MM.1S (cell line): ENCODE measurements around the gene STEAP2.

Source experiments
- DNase-seq: peaks from one replicate; pipeline ENCODE4 v3.0.0-alpha.2; 2015
- H2AFZ ChIP-seq: fragments of 300-600 bp; sonication (generic); 2 replicates; pipeline ENCODE4 v1.6.0; 2016; ENCODE audit warnings: antibody characterized with exemption, low read length
- H3F3A ChIP-seq: fragments of 300-600 bp; sonication (generic); 2 replicates; pipeline ENCODE4 v1.6.1; 2016; ENCODE audit warnings: mild to moderate bottlenecking, antibody characterized with exemption, low read length, moderate library complexity, mixed read lengths; ENCODE audit not compliant: insufficient read depth
- H3K27ac ChIP-seq: fragments of 300-600 bp; sonication (generic); 2 replicates; pipeline ENCODE4 v1.5.1; 2016; ENCODE audit warnings: mild to moderate bottlenecking, low read length
- H3K27me3 ChIP-seq: fragments of 300-600 bp; sonication (generic); replicated peaks from 2 replicates; pipeline ENCODE4 v1.6.0; 2016; ENCODE audit warnings: low read length; ENCODE audit not compliant: insufficient read depth
- H3K36me3 ChIP-seq: fragments of 300-600 bp; sonication (generic); replicated peaks from 2 replicates; pipeline ENCODE4 v1.6.1; 2016; ENCODE audit warnings: mild to moderate bottlenecking, low read length, mixed read lengths; ENCODE audit not compliant: insufficient read depth
- H3K4me1 ChIP-seq: fragments of 300-600 bp; sonication (generic); 2 replicates; pipeline ENCODE4 v1.6.1; 2016; ENCODE audit warnings: low read length, mixed read lengths
- H3K4me2 ChIP-seq: fragments of 300-600 bp; sonication (generic); 2 replicates; pipeline ENCODE4 v1.6.0; 2016; ENCODE audit warnings: low read depth, low read length
- H3K4me3 ChIP-seq: fragments of 300-600 bp; sonication (generic); 2 replicates; pipeline ENCODE4 v1.5.1; 2016; ENCODE audit warnings: low read length, mixed read lengths
- H3K79me2 ChIP-seq: fragments of 300-600 bp; sonication (generic); 2 replicates; pipeline ENCODE4 v1.6.1; 2016; ENCODE audit warnings: mixed run types, low read length, mixed read lengths
- H3K9ac ChIP-seq: fragments of 300-600 bp; sonication (generic); 2 replicates; pipeline ENCODE4 v1.6.1; 2016; ENCODE audit warnings: low read length, mixed read lengths
- H3K9me2 ChIP-seq: fragments of 300-600 bp; sonication (generic); replicated peaks from 2 replicates; pipeline ENCODE4 v1.6.1; 2016; ENCODE audit warnings: mild to moderate bottlenecking, low read length, mixed read lengths; ENCODE audit not compliant: insufficient read depth
- H3K9me3 ChIP-seq: fragments of 300-600 bp; sonication (generic); replicated peaks from 2 replicates; pipeline ENCODE4 v1.6.1; 2016; ENCODE audit warnings: mild to moderate bottlenecking, low read length, mixed read lengths; ENCODE audit not compliant: insufficient read depth
- H4K20me1 ChIP-seq: fragments of 300-600 bp; sonication (generic); 2 replicates; pipeline ENCODE4 v1.6.1; 2016; ENCODE audit warnings: mild to moderate bottlenecking, low read length, moderate library complexity, mixed read lengths; ENCODE audit not compliant: insufficient read depth
- CTCF ChIP-seq: fragments of 300-600 bp; sonication (generic); IDR thresholded peaks from 2 replicates; pipeline ENCODE4 v1.5.1; 2016; ENCODE audit warnings: antibody characterized with exemption, low read length, mixed read lengths
- EZH2 ChIP-seq: fragments of 300-600 bp; sonication (generic); optimal IDR thresholded peaks from 2 replicates; pipeline ENCODE3; 2017; ENCODE audit warnings: low read depth, mild to moderate bottlenecking, antibody characterized with exemption, low read length, mixed read lengths
- EZH2phosphoT487 ChIP-seq: fragments of 300-600 bp; sonication (generic); IDR thresholded peaks from 2 replicates; pipeline ENCODE4 v1.6.1; 2018; ENCODE audit warnings: antibody characterized with exemption, low read length

The STEAP2 gene

DNA sequence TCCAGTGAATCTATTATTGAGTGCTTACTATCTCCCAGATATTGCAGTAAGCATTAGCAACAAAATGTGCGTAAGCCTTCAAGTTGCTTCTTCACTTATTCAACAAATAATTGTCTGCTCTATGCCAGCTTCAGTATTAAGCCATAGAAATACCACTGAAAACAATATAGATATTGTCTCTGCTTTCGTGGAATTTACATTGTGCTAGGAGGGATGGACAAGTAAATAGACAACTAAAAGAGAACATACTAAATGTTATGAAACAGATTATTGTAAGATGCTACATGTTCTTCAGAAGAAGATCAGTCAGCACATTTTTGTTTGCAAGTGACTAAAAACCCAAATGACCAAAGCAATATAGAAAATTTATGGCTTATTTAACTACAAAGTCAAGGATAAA, 60.7 kb downstream of the STEAP2 start:
- no peak overlapping the region for H3K4me2 ChIP-seq
- no peak for DNase-seq
- no peak overlapping the region for H2AFZ ChIP-seq
- no peaks in the 10 kb centered on the region for H4K20me1 ChIP-seq
- no peaks in the 10 kb centered on the region for H3K27me3 ChIP-seq
- H3K9ac ChIP-seq = no peak overlapping the region
- no peak for TF ChIP-seq EZH2phosphoT487
- TF ChIP-seq CTCF = no peak
- TF ChIP-seq EZH2 = no peak
- no peaks in the 10 kb centered on the region for H3K4me1 ChIP-seq
- H3F3A ChIP-seq = no peaks in the 10 kb centered on the region
- no peak overlapping the region for H3K4me3 ChIP-seq
- no peak overlapping the region for H3K27ac ChIP-seq
- no peaks in the 10 kb centered on the region for H3K9me2 ChIP-seq
- H3K9me3 ChIP-seq = no peaks in the 10 kb centered on the region
- no peaks in the 10 kb centered on the region for H3K36me3 ChIP-seq
- H3K79me2 ChIP-seq = no peaks in the 10 kb centered on the region

DNA sequence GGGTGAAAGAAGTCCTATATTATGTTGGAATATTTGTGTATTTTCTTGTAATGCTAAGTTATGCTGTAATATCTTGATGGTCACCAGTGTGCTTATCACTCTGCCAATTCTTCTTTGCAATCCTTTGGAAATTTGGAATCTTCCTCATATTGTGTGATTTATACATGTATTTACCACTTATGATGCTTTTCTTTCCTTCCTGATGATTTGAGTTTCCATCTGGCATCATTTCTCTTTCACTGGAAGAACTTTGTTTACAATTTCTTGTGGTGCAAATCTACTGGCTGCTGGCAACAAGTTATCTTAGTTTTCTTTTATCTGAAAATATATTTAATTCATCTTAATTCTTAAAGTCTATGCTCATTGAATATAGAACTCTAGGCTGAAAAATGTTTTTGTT, 62.6 kb downstream of the STEAP2 start:
- H3K4me1 ChIP-seq = no peaks in the 10 kb centered on the region
- H3K79me2 ChIP-seq = no peaks in the 10 kb centered on the region

GRCh38 chr7:90276033-90276728, 64.6 kb downstream of the STEAP2 start:
- Histone ChIP-seq H2AFZ (no peak overlapping the region), H3K79me2 (no peaks in the 10 kb centered on the region), H4K20me1 (no peaks in the 10 kb centered on the region), H3K4me2 (no peak overlapping the region), H3K4me3 (no peak overlapping the region), H3K27ac (no peak overlapping the region), H3K4me1 (no peaks in the 10 kb centered on the region), H3K36me3 (no peaks in the 10 kb centered on the region), H3K27me3 (no peaks in the 10 kb centered on the region), H3K9ac (no peak overlapping the region), H3F3A (no peaks in the 10 kb centered on the region), H3K9me2 (no peaks in the 10 kb centered on the region), H3K9me3 (no peaks in the 10 kb centered on the region)
- no peak for DNase-seq
- TF ChIP-seq EZH2phosphoT487 (no peak), EZH2 (no peak), CTCF (no peak)

More for the DNA sequence above, 62.6 kb downstream of the STEAP2 start:
- no peak for TF ChIP-seq CTCF
- no peak for DNase-seq
- Histone ChIP-seq H3K9me2 (no peaks in the 10 kb centered on the region), H3K4me2 (no peak overlapping the region), H3K27me3 (no peaks in the 10 kb centered on the region), H4K20me1 (no peaks in the 10 kb centered on the region), H3F3A (no peaks in the 10 kb centered on the region), H3K36me3 (no peaks in the 10 kb centered on the region), H3K9me3 (no peaks in the 10 kb centered on the region), H2AFZ (no peak overlapping the region), H3K27ac (no peak overlapping the region), H3K9ac (no peak overlapping the region), H3K4me3 (no peak overlapping the region)
